Measurements from ENCODE around the gene MNT. TPM values are rescaled to one million over a fixed set of nuclear protein-coding genes. Genes with fewer than 3 reads are reported as not detected.

MNT gene
- total RNA-seq, 4 donors from 2014 or later: 2.9 to 5.4 (median 4.2) TPM

DNA sequence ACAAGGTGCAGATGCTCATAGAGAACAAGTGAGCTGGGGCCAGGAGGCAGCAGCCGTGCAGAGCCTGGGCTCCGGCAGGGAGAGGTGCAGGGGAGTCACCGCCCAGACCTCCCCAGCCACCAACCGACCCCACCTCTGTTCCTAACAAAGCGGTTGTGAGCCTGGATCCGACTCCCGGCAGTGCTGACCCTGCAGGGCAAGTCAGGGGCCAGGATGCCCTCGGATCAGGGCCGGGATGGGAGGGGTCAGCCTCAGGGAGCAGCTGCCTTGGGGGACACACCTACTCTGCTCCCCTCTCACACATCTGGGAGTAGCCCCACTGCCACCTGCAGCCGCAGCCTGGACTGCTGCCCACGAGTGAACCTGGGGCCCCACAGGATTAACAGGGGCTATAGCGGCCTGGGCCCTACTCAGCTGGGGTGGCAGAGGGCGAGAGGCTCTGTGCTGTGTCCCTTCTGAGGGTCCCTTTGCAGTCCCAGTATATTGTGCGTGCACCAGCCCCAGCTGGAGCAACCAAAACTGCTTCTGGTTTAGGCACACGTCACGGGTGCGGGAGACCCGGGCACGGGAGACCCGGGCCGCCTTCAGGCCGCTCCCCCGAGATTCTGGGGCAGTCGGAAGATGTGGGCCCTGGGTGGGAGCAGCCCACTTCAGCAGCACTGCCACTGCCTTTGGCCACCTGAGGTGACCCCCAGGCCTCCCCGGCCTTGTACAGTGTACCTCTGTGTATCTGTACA is 21.2 kb downstream of the MNT start:
- DNase-seq (no peak), ATAC-seq (no peak)
- TF ChIP-seq POLR2A (IDR thresholded peaks at IDR 0.05): no peak
- TF ChIP-seq, protein P1, sequence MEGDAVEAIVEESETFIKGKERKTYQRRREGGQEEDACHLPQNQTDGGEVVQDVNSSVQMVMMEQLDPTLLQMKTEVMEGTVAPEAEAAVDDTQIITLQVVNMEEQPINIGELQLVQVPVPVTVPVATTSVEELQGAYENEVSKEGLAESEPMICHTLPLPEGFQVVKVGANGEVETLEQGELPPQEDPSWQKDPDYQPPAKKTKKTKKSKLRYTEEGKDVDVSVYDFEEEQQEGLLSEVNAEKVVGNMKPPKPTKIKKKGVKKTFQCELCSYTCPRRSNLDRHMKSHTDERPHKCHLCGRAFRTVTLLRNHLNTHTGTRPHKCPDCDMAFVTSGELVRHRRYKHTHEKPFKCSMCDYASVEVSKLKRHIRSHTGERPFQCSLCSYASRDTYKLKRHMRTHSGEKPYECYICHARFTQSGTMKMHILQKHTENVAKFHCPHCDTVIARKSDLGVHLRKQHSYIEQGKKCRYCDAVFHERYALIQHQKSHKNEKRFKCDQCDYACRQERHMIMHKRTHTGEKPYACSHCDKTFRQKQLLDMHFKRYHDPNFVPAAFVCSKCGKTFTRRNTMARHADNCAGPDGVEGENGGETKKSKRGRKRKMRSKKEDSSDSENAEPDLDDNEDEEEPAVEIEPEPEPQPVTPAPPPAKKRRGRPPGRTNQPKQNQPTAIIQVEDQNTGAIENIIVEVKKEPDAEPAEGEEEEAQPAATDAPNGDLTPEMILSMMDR (IDR thresholded peaks at IDR 0.05 in 4 of 5, conservative IDR thresholded peaks at IDR 0.05 in 1 of 5): no peak
- in situ Hi-C loops (cut with MboI; ENCODE audit: low sequenced_read_pairs in 4 of 4): loop anchor here (5.0 kb wide), 3 partner anchors 33 to 48 kb away; no protein-coding TSS in a partner anchor
- Histone ChIP-seq H3K27ac (no peak overlapping the region), H3K9me3 (no peaks in the 10 kb centered on the region), H3K36me3 (peaks cover 0 to 19% of the 10 kb centered on the region in 2 donors), H3K4me1 (peaks cover 19 to 29% of the 10 kb centered on the region in 2 donors), H3K27me3 (no peaks in the 10 kb centered on the region), H3K4me3 (no peak overlapping the region)
- intact Hi-C loops (cut with DNase I; ENCODE audit: low total_unique reads): loop anchor here (5.0 kb wide), 1 partner anchor 328 kb away; no protein-coding TSS in a partner anchor

DNA sequence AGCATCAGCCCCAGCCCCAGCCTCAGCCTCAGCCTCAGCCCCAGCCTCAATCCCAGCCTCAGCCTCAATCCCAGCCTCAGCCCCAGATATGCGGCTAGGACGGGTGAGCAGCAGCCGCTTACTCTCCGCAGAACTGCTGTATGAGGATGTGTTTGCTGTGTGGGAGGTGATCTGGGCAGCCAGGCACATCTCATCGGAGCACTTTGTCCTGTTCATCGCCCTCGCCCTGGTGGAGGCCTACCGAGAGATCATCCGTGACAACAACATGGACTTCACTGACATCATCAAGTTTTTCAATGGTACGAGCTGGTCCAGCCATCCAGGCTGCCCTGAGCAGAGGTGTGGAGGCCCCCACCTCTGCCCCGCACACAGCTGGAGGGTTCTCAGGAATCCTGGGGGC is 22.0 kb downstream of the MNT start:
- Histone ChIP-seq H3K27me3 (no peaks in the 10 kb centered on the region), H3K36me3 (peaks cover 0 to 19% of the 10 kb centered on the region in 2 donors), H3K27ac (no peak overlapping the region), H3K4me1 (peaks cover 11 to 21% of the 10 kb centered on the region in 2 donors), H3K9me3 (no peaks in the 10 kb centered on the region), H3K4me3 (no peak overlapping the region)
- DNase-seq: no peak
- TF ChIP-seq POLR2A (IDR thresholded peaks at IDR 0.05): no peak
- in situ Hi-C loops (cut with MboI; ENCODE audit: low sequenced_read_pairs in 4 of 4) (loop anchor here in 3 of 4 donors (5.0 kb wide), 3 partner anchors 33 to 48 kb away; no protein-coding TSS in a partner anchor), intact Hi-C loops (cut with DNase I; ENCODE audit: low total_unique reads) (no loop called here)
- no peak for ATAC-seq

DNA sequence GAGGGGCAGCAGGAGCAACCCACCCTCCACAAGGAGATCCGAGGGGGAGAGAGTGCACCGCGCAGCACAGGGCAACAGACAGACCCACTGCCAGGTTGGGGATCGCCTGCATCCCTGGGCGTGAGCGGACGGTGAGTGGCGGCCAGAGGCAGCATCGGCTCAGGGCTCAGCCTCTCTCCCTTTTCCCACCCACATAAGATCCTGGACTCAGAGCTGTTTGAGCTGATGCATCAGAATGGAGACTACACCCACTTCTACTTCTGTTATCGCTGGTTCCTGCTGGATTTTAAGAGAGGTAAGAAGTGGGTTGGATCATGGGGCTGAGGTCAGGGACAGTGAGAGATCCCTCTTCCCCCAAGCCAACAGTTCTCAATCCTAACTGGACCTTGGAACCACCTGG is 23.2 kb downstream of the MNT start:
- H3K9me3 ChIP-seq: no peaks in the 10 kb centered on the region
- H3K4me1 ChIP-seq: peaks cover under 1 to 10% of the 10 kb centered on the region in 2 donors
- ATAC-seq: no peak
- intact Hi-C loops (cut with DNase I; ENCODE audit: low total_unique reads): no loop called here
- no peaks in the 10 kb centered on the region for H3K27me3 ChIP-seq
- H3K27ac ChIP-seq: no peak overlapping the region
- H3K36me3 ChIP-seq: peaks cover 0 to 29% of the 10 kb centered on the region in 2 donors
- no peak overlapping the region for H3K4me3 ChIP-seq
- in situ Hi-C loops (cut with MboI; ENCODE audit: low sequenced_read_pairs in 4 of 4): loop anchor here in 3 of 4 donors (5.0 kb wide), 3 partner anchors 35 to 50 kb away; no protein-coding TSS in a partner anchor
- TF ChIP-seq, protein P1 (IDR thresholded peaks at IDR 0.05 in 4 of 5, conservative IDR thresholded peaks at IDR 0.05 in 1 of 5): no peak
- no peak for TF ChIP-seq POLR2A (IDR thresholded peaks at IDR 0.05)
- no peak for DNase-seq

DNA sequence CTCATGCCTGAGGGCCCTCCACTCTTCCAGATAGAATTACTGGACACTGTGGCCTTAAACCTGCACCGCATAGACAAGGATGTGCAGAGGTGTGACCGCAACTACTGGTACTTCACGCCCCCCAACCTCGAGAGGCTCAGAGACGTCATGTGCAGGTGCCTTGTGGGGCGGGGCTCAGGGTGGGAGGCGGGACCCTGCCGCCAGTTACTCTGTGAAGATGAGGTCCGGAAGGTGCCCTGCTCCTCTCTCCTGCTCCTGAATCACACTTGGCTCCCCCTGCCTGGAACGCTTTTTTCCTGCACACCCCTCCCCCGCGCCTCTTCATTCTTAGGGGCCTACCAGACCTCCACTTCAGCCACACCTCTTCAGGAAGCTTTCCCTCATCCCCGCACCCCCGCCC is 24.8 kb downstream of the MNT start:
- Histone ChIP-seq H3K27me3 (no peaks in the 10 kb centered on the region), H3K27ac (no peak overlapping the region), H3K4me1 (peaks cover 0 to 5% of the 10 kb centered on the region in 2 donors), H3K4me3 (no peak overlapping the region), H3K36me3 (peaks cover 0 to 34% of the 10 kb centered on the region in 2 donors), H3K9me3 (no peaks in the 10 kb centered on the region)
- in situ Hi-C loops (cut with MboI; ENCODE audit: low sequenced_read_pairs in 4 of 4): loop anchor here in 3 of 4 donors (5.0 kb wide), 3 partner anchors 36 to 51 kb away; no protein-coding TSS in a partner anchor
- intact Hi-C loops (cut with DNase I; ENCODE audit: low total_unique reads): no loop called here
- ATAC-seq (no peak), DNase-seq (no peak)
- no peak for TF ChIP-seq POLR2A (IDR thresholded peaks at IDR 0.05)
- TF ChIP-seq, protein P1 (IDR thresholded peaks at IDR 0.05 in 4 of 5, conservative IDR thresholded peaks at IDR 0.05 in 1 of 5): no peak

DNA sequence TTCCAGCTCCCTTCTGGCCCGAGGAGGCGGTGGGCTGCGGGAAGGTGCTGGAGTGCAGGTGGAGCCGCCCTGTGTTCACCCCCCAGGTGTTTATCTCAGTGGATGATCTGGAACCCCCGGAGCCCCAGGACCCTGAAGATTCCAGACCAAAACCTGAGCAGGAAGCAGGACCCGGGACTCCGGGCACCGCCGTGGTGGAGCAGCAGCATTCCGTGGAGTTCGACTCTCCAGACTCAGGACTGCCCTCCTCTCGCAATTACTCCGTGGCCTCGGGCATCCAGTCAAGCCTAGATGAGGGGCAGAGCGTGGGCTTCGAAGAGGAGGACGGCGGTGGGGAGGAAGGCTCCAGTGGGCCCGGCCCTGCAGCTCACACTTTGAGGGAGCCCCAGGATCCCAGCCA is 25.5 kb downstream of the MNT start:
- Histone ChIP-seq H3K4me1 (peaks cover 0 to 5% of the 10 kb centered on the region in 2 donors), H3K27me3 (no peaks in the 10 kb centered on the region), H3K36me3 (peaks cover 0 to 34% of the 10 kb centered on the region in 2 donors), H3K9me3 (no peaks in the 10 kb centered on the region), H3K27ac (peak overlapping the region in 1 of 4 donors; percentile 57), H3K4me3 (no peak overlapping the region)
- in situ Hi-C loops (cut with MboI; ENCODE audit: low sequenced_read_pairs in 4 of 4): loop anchor here in 3 of 4 donors (5.0 kb wide), 3 partner anchors 37 to 52 kb away; no protein-coding TSS in a partner anchor
- no peak for ATAC-seq
- intact Hi-C loops (cut with DNase I; ENCODE audit: low total_unique reads): no loop called here
- DNase-seq: no peak
- TF ChIP-seq, protein P1 (IDR thresholded peaks at IDR 0.05 in 4 of 5, conservative IDR thresholded peaks at IDR 0.05 in 1 of 5): no peak
- TF ChIP-seq POLR2A (IDR thresholded peaks at IDR 0.05): no peak

Data from gastrocnemius medialis (tissue), 4 donors.